ENCODE data around the gene HRAS. TPM values are rescaled to one million over a fixed set of nuclear protein-coding genes. Genes with fewer than 3 reads are reported as not detected.

Gene HRAS
- polyA plus RNA-seq, 2 donors: 163 to 257 TPM

GRCh38 chr11:515131-515530 lies 20.2 kb downstream of the HRAS start:
- WGBS, 2 donors: 61 to 66% methylated on average over 6 of the region's 6 CpGs
- Histone ChIP-seq H3K36me3 (ENCODE audit: control insufficient read depth in 2 of 2, insufficient read depth in 2 of 2, low read length in 1 of 2) (no peaks in the 10 kb centered on the region), H3K27ac (ENCODE audit: low read depth in 2 of 2, low read length in 1 of 2) (peak overlapping the region; percentile 87 to 99), H3K4me1 (ENCODE audit: control insufficient read depth in 2 of 2, insufficient read depth in 2 of 2, low read length in 1 of 2) (no peaks in the 10 kb centered on the region), H3K9me3 (ENCODE audit: control insufficient read depth in 2 of 2, insufficient read depth in 1 of 2, low read depth in 1 of 2, low read length in 1 of 2) (no peaks in the 10 kb centered on the region), H3K27me3 (ENCODE audit: control insufficient read depth in 1 of 2, insufficient read depth in 2 of 2, low read length in 2 of 2) (no peaks in the 10 kb centered on the region), H3K4me3 (ENCODE audit: low read depth in 1 of 2, low read length in 2 of 2) (no peak overlapping the region)

GRCh38 chr11:514606-515005 lies 20.8 kb downstream of the HRAS start:
- H3K27me3 ChIP-seq (ENCODE audit: control insufficient read depth in 1 of 2, insufficient read depth in 2 of 2, low read length in 2 of 2): no peaks in the 10 kb centered on the region
- peak overlapping the region; percentile 84 to 99 for H3K27ac ChIP-seq (ENCODE audit: low read depth in 2 of 2, low read length in 1 of 2)
- H3K36me3 ChIP-seq (ENCODE audit: control insufficient read depth in 2 of 2, insufficient read depth in 2 of 2, low read length in 1 of 2): peaks cover 0 to 3% of the 10 kb centered on the region in 2 donors
- no peaks in the 10 kb centered on the region for H3K9me3 ChIP-seq (ENCODE audit: control insufficient read depth in 2 of 2, insufficient read depth in 1 of 2, low read depth in 1 of 2, low read length in 1 of 2)
- no peak overlapping the region for H3K4me3 ChIP-seq (ENCODE audit: low read depth in 1 of 2, low read length in 2 of 2)
- no peaks in the 10 kb centered on the region for H3K4me1 ChIP-seq (ENCODE audit: control insufficient read depth in 2 of 2, insufficient read depth in 2 of 2, low read length in 1 of 2)
- 65 to 84% methylated on average over 10 of the region's 10 CpGs for WGBS, 2 donors

- Histone ChIP-seq H3K36me3 (ENCODE audit: control insufficient read depth in 2 of 2, insufficient read depth in 2 of 2, low read length in 1 of 2) (peaks cover 0 to 3% of the 10 kb centered on the region in 2 donors), H3K9me3 (ENCODE audit: control insufficient read depth in 2 of 2, insufficient read depth in 1 of 2, low read depth in 1 of 2, low read length in 1 of 2) (no peaks in the 10 kb centered on the region), H3K4me1 (ENCODE audit: control insufficient read depth in 2 of 2, insufficient read depth in 2 of 2, low read length in 1 of 2) (peaks cover 0 to 3% of the 10 kb centered on the region in 2 donors), H3K27ac (ENCODE audit: low read depth in 2 of 2, low read length in 1 of 2) (peak overlapping the region in 1 of 2 donors; percentile 99), H3K4me3 (ENCODE audit: low read depth in 1 of 2, low read length in 2 of 2) (no peak overlapping the region), H3K27me3 (ENCODE audit: control insufficient read depth in 1 of 2, insufficient read depth in 2 of 2, low read length in 2 of 2) (no peaks in the 10 kb centered on the region)
- WGBS, 2 donors: 92% methylated on average over 29 of the region's 29 CpGs
These were observed 22.4 kb downstream of the HRAS start for GRCh38 chr11:512761-513595.

- H3K27me3 ChIP-seq (ENCODE audit: control insufficient read depth in 1 of 2, insufficient read depth in 2 of 2, low read length in 2 of 2): no peaks in the 10 kb centered on the region
- 88 to 92% methylated on average over 5 of the region's 5 CpGs for WGBS, 2 donors
- peaks cover 0 to 11% of the 10 kb centered on the region in 2 donors for H3K4me1 ChIP-seq (ENCODE audit: control insufficient read depth in 2 of 2, insufficient read depth in 2 of 2, low read length in 1 of 2)
- no peak overlapping the region for H3K4me3 ChIP-seq (ENCODE audit: low read depth in 1 of 2, low read length in 2 of 2)
- peaks cover 0 to 3% of the 10 kb centered on the region in 2 donors for H3K36me3 ChIP-seq (ENCODE audit: control insufficient read depth in 2 of 2, insufficient read depth in 2 of 2, low read length in 1 of 2)
- H3K27ac ChIP-seq (ENCODE audit: low read depth in 2 of 2, low read length in 1 of 2): no peak overlapping the region
- H3K9me3 ChIP-seq (ENCODE audit: control insufficient read depth in 2 of 2, insufficient read depth in 1 of 2, low read depth in 1 of 2, low read length in 1 of 2): no peaks in the 10 kb centered on the region
These were observed 26.4 kb downstream of the HRAS start for GRCh38 chr11:508956-509355.

GRCh38 chr11:507727-508515 lies 27.5 kb downstream of the HRAS start:
- Histone ChIP-seq H3K27ac (ENCODE audit: low read depth in 2 of 2, low read length in 1 of 2) (peak overlapping the region; percentile 91 to 99), H3K4me3 (ENCODE audit: low read depth in 1 of 2, low read length in 2 of 2) (peak overlapping the region; percentile 55 to 59), H3K4me1 (ENCODE audit: control insufficient read depth in 2 of 2, insufficient read depth in 2 of 2, low read length in 1 of 2) (peaks cover under 1 to 15% of the 10 kb centered on the region in 2 donors), H3K9me3 (ENCODE audit: control insufficient read depth in 2 of 2, insufficient read depth in 1 of 2, low read depth in 1 of 2, low read length in 1 of 2) (no peaks in the 10 kb centered on the region), H3K27me3 (ENCODE audit: control insufficient read depth in 1 of 2, insufficient read depth in 2 of 2, low read length in 2 of 2) (no peaks in the 10 kb centered on the region), H3K36me3 (ENCODE audit: control insufficient read depth in 2 of 2, insufficient read depth in 2 of 2, low read length in 1 of 2) (peaks cover 0 to 3% of the 10 kb centered on the region in 2 donors)
- 38 to 44% methylated on average over 45 of the region's 45 CpGs for WGBS, 2 donors

- Histone ChIP-seq H3K36me3 (ENCODE audit: control insufficient read depth in 2 of 2, insufficient read depth in 2 of 2, low read length in 1 of 2) (peaks cover 0 to 3% of the 10 kb centered on the region in 2 donors), H3K27me3 (ENCODE audit: control insufficient read depth in 1 of 2, insufficient read depth in 2 of 2, low read length in 2 of 2) (no peaks in the 10 kb centered on the region), H3K4me1 (ENCODE audit: control insufficient read depth in 2 of 2, insufficient read depth in 2 of 2, low read length in 1 of 2) (peaks cover 6 to 19% of the 10 kb centered on the region in 2 donors), H3K9me3 (ENCODE audit: control insufficient read depth in 2 of 2, insufficient read depth in 1 of 2, low read depth in 1 of 2, low read length in 1 of 2) (no peaks in the 10 kb centered on the region), H3K27ac (ENCODE audit: low read depth in 2 of 2, low read length in 1 of 2) (peak within 1 kb of the TSS; percentile 99 to 100), H3K4me3 (ENCODE audit: low read depth in 1 of 2, low read length in 2 of 2) (peak within 1 kb of the TSS; percentile 70 to 85)
- WGBS, 2 donors: 1% methylated on average over 72 to 93 of the region's 93 CpGs
These were observed 28.2 kb downstream of the HRAS start, which contains the start of gene RNH1 for GRCh38 chr11:506995-507726. Gene RNH1 (minus strand): TSS chr11:507242. CDS start chr11:502162, 5,080 bp downstream.

GRCh38 chr11:506238-506994 lies 29.0 kb downstream of the HRAS start:
- Histone ChIP-seq H3K27ac (ENCODE audit: low read depth in 2 of 2, low read length in 1 of 2) (peak overlapping the region; percentile 99 to 100), H3K4me1 (ENCODE audit: control insufficient read depth in 2 of 2, insufficient read depth in 2 of 2, low read length in 1 of 2) (peaks cover 6 to 22% of the 10 kb centered on the region in 2 donors), H3K36me3 (ENCODE audit: control insufficient read depth in 2 of 2, insufficient read depth in 2 of 2, low read length in 1 of 2) (peaks cover 0 to 9% of the 10 kb centered on the region in 2 donors), H3K9me3 (ENCODE audit: control insufficient read depth in 2 of 2, insufficient read depth in 1 of 2, low read depth in 1 of 2, low read length in 1 of 2) (no peaks in the 10 kb centered on the region), H3K4me3 (ENCODE audit: low read depth in 1 of 2, low read length in 2 of 2) (peak overlapping the region; percentile 70 to 85), H3K27me3 (ENCODE audit: control insufficient read depth in 1 of 2, insufficient read depth in 2 of 2, low read length in 2 of 2) (no peaks in the 10 kb centered on the region)
- 0% methylated on average over 63 to 71 of the region's 71 CpGs for WGBS, 2 donors

- Histone ChIP-seq H3K27me3 (ENCODE audit: control insufficient read depth in 1 of 2, insufficient read depth in 2 of 2, low read length in 2 of 2) (no peaks in the 10 kb centered on the region), H3K27ac (ENCODE audit: low read depth in 2 of 2, low read length in 1 of 2) (peak overlapping the region; percentile 99 to 100), H3K9me3 (ENCODE audit: control insufficient read depth in 2 of 2, insufficient read depth in 1 of 2, low read depth in 1 of 2, low read length in 1 of 2) (no peaks in the 10 kb centered on the region), H3K36me3 (ENCODE audit: control insufficient read depth in 2 of 2, insufficient read depth in 2 of 2, low read length in 1 of 2) (peaks cover 6 to 22% of the 10 kb centered on the region in 2 donors), H3K4me3 (ENCODE audit: low read depth in 1 of 2, low read length in 2 of 2) (peak overlapping the region in 1 of 2 donors; percentile 49), H3K4me1 (ENCODE audit: control insufficient read depth in 2 of 2, insufficient read depth in 2 of 2, low read length in 1 of 2) (peaks cover 6 to 24% of the 10 kb centered on the region in 2 donors)
- WGBS, 2 donors: 45 to 65% methylated on average over 7 of the region's 7 CpGs
These were observed 30.4 kb downstream of the HRAS start for GRCh38 chr11:504994-505344.
